Osteocyte (in vitro differentiated cells): ENCODE measurements around the gene DDX49. TPM values are rescaled to one million over a fixed set of nuclear protein-coding genes. Genes with fewer than 3 reads are reported as not detected.

Experiments
- DNase-seq: peaks from one replicate; pipeline ENCODE4 v3.0.0; 2021; ENCODE audit warnings: mixed read lengths; ENCODE audit not compliant: unreplicated experiment; ENCODE audit errors: extremely low spot score
- H3K27ac Mint-ChIP-seq: one replicate; pipeline ENCODE4 v1.8.0; 2021; ENCODE audit warnings: mild to moderate bottlenecking, mixed read lengths; ENCODE audit not compliant: unreplicated experiment
- H3K27me3 Mint-ChIP-seq: one replicate; pipeline ENCODE4 v1.8.0; 2021; ENCODE audit warnings: mixed read lengths; ENCODE audit not compliant: unreplicated experiment
- H3K36me3 Mint-ChIP-seq: one replicate; pipeline ENCODE4 v1.8.0; 2021; ENCODE audit warnings: mixed read lengths; ENCODE audit not compliant: unreplicated experiment
- H3K4me1 Mint-ChIP-seq: one replicate; pipeline ENCODE4 v1.8.0; 2021; ENCODE audit warnings: mixed read lengths; ENCODE audit not compliant: unreplicated experiment
- H3K4me3 Mint-ChIP-seq: one replicate; pipeline ENCODE4 v1.8.0; 2021; ENCODE audit warnings: mild to moderate bottlenecking, moderate library complexity, mixed read lengths; ENCODE audit not compliant: unreplicated experiment
- H3K9me3 Mint-ChIP-seq: one replicate; pipeline ENCODE4 v1.8.0; 2021; ENCODE audit warnings: mixed read lengths; ENCODE audit not compliant: unreplicated experiment
- total RNA-seq: library from RNA; stranded (reverse); gene quantifications from 2 replicates; pipeline ENCODE4 v1.2.1, GENCODE V29; 2021
- TF ChIP-seq, protein P1 (sequence below): fragments of 200-600 bp; sonication (generic); IDR thresholded peaks from 2 replicates; pipeline ENCODE4 v1.5.0; 2021; ENCODE audit warnings: antibody characterized with exemption, mild to moderate bottlenecking, moderate library complexity

DDX49 gene
- total RNA-seq, 1 donor from 2014 or later: 59.7 TPM

DNA sequence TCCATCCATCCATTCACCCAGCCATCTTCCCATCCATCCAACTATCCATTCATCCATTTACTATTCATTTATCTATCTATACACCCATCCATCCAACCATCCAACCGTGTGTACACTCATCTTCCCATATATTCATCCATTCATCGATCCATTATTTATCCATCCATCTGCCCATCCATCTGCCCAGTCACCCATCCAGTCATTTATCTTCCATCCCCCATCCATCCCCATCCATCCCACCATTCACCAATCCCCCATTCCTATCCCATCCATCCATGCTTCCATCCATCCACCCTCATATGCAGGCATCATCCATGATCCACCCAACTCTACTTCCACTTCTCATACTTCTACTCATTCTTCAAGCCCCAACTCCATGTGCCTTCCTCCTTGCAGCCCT lies 35.5 kb downstream of the DDX49 start:
- no peak overlapping the region for H3K27ac Mint-ChIP-seq
- H3K4me3 Mint-ChIP-seq: no peak overlapping the region
- H3K27me3 Mint-ChIP-seq: peaks cover 1% of the 10 kb centered on the region
- H3K9me3 Mint-ChIP-seq: no peaks in the 10 kb centered on the region
- TF ChIP-seq, protein P1, sequence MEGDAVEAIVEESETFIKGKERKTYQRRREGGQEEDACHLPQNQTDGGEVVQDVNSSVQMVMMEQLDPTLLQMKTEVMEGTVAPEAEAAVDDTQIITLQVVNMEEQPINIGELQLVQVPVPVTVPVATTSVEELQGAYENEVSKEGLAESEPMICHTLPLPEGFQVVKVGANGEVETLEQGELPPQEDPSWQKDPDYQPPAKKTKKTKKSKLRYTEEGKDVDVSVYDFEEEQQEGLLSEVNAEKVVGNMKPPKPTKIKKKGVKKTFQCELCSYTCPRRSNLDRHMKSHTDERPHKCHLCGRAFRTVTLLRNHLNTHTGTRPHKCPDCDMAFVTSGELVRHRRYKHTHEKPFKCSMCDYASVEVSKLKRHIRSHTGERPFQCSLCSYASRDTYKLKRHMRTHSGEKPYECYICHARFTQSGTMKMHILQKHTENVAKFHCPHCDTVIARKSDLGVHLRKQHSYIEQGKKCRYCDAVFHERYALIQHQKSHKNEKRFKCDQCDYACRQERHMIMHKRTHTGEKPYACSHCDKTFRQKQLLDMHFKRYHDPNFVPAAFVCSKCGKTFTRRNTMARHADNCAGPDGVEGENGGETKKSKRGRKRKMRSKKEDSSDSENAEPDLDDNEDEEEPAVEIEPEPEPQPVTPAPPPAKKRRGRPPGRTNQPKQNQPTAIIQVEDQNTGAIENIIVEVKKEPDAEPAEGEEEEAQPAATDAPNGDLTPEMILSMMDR: no peak
- H3K36me3 Mint-ChIP-seq: no peaks in the 10 kb centered on the region
- peaks cover 12% of the 10 kb centered on the region for H3K4me1 Mint-ChIP-seq
- DNase-seq: no peak

DNA sequence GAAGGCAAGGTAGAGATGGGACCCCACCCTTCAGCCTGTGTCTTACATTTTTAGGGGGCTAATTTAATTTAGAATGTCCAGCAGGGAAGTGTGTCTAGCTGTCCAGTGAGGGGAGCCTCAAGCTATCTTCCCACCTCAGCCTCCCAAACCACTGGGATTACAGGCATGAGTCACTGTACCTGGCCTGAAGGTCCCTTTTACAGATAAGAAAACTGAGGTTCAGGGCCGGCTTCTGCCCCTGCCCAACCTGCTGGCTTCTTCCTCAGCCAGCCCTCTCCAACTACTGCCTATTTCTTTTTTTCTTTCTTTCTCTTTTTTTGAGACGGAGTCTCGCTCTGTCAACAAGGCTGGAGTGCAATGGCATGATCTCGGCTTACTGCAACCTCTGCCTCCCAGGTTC lies 40.9 kb downstream of the DDX49 start:
- H3K9me3 Mint-ChIP-seq: no peaks in the 10 kb centered on the region
- H3K27me3 Mint-ChIP-seq: peaks cover 12% of the 10 kb centered on the region
- TF ChIP-seq, protein P1: no peak
- DNase-seq: no peak
- no peak overlapping the region for H3K4me3 Mint-ChIP-seq
- peaks cover 1% of the 10 kb centered on the region for H3K4me1 Mint-ChIP-seq
- H3K27ac Mint-ChIP-seq: no peak overlapping the region
- H3K36me3 Mint-ChIP-seq: no peaks in the 10 kb centered on the region

DNA sequence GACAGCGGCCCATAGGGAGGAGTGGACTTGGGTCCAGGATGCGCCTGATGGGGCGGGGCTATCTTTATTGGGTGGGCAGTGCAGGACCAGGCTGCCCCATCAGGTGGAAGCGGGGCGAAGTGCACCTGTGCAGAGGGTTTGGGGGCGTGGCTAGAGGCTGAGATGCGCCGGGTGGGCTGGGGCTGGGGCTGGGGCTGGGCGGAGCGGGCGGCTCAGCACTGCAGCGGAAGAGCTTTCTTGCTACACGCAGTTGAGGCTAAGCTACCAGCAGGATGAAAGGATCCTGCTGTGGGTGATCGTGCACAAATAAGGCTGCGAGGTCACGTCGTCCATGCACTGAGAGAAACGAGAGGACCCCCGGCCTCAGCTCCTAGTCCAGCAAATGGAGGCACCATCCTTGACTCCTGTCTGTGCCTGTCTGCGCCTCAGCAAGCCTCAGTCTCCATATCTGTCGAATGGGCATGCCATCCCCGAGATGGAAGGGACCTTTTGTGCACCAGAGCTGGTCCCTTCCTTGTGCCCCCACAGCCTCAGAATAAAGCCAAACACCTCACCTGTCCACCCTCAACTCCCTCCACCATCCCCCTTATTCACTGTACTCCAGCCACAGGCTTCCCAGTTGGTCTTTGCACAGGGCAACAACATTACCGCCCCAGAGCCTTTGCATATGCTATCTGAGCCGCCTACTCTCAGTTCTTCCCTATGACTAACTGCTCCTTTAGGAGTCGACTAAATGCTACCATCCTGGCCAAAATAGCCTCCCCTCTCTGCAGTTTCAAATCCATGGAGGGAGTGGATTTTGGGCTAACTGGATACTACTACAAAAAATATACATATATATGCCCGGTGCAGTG lies 42.5 kb downstream of the DDX49 start:
- no peak overlapping the region for H3K27ac Mint-ChIP-seq
- H3K9me3 Mint-ChIP-seq: no peaks in the 10 kb centered on the region
- no peak overlapping the region for H3K4me3 Mint-ChIP-seq
- peaks cover 12% of the 10 kb centered on the region for H3K27me3 Mint-ChIP-seq
- DNase-seq: no peak
- peaks cover 1% of the 10 kb centered on the region for H3K4me1 Mint-ChIP-seq
- TF ChIP-seq, protein P1: no peak
- H3K36me3 Mint-ChIP-seq: no peaks in the 10 kb centered on the region

DNA sequence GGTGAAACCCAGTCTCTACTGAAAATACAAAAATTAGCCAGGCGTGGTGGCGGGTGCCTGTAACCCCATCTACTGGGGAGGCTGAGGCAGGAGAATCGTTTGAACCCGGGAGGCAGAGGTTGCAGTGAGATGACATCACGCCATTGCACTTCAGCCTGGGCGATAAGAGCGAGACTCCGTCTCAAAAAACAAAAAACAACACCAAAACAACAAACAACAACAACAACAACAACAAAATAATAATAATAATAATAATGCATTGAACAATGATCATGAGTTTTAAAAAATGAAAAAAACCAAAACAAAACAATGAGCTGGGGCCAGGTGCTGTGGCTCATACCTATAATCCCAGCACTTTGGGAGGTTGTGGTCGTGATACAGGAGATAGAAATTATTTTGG lies 44.6 kb downstream of the DDX49 start:
- DNase-seq: no peak
- Mint-ChIP-seq H3K4me1 (peaks cover 13% of the 10 kb centered on the region), H3K36me3 (no peaks in the 10 kb centered on the region), H3K27me3 (peaks cover 10% of the 10 kb centered on the region), H3K27ac (no peak overlapping the region), H3K4me3 (no peak overlapping the region), H3K9me3 (no peaks in the 10 kb centered on the region)
- TF ChIP-seq, protein P1: no peak

DNA sequence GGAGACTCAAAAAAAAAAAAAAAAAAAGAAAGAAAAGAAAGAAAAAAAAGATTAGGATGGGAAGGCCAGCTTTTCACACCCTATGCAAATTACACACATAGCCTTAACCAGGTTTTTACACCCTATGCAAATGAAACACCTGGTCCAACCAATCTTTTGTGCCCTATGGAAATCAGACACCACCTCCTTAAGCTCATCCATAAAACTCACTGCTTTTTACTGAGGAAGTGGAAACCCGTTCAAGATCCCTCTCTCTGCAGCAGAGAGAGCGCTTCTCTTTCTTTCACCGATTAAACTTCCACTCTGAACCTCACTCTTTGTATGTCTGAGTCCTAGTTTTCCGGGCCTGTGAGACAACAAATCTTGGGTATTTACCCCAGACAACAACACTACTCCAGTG lies 46.8 kb downstream of the DDX49 start:
- Mint-ChIP-seq H3K9me3 (no peaks in the 10 kb centered on the region), H3K27me3 (peaks cover 8% of the 10 kb centered on the region), H3K4me3 (no peak overlapping the region), H3K27ac (no peak overlapping the region), H3K36me3 (no peaks in the 10 kb centered on the region), H3K4me1 (peaks cover 27% of the 10 kb centered on the region)
- TF ChIP-seq, protein P1: no peak
- DNase-seq: no peak
